HG03457 (cell line): ENCODE results near the gene PDZD8.
"Not testable (repeated sequence)": the region's sequence is repeated elsewhere in the genome, so short reads cannot be mapped to it uniquely, and the experiment has no call there.

Experiments
- ATAC-seq: cut with Tn5 transposase; IDR thresholded peaks from one replicate; pipeline ENCODE4 v1.9.1; 2021; ENCODE audit warnings: moderate number of reproducible peaks; ENCODE audit not compliant: unreplicated experiment

Gene PDZD8

GRCh38 chr10:117237401-117237991, 137.7 kb downstream of the PDZD8 start:
- no peak for ATAC-seq

- not testable (repeated sequence) for ATAC-seq
Measured at GRCh38 chr10:117230107-117230506, 145.1 kb downstream of the PDZD8 start.

- no peak for ATAC-seq
Measured at GRCh38 chr10:117228210-117228609, 147.0 kb downstream of the PDZD8 start.
